HG03064 (cell line): ENCODE results near the gene ULK4.
"Not testable (repeated sequence)": the region's sequence is repeated elsewhere in the genome, so short reads cannot be mapped to it uniquely, and the experiment has no call there.

Source experiments
- ATAC-seq: cut with Tn5 transposase; IDR thresholded peaks from one replicate; pipeline ENCODE4 v1.9.1; 2021; ENCODE audit warnings: low read depth; ENCODE audit not compliant: unreplicated experiment

ULK4 gene

GRCh38 chr3:41792806-41793205 is 169.1 kb downstream of the ULK4 start:
- ATAC-seq, result no peak

- ATAC-seq, result no peak
Measured at GRCh38 chr3:41769106-41769505, 192.8 kb downstream of the ULK4 start.

- no peak for ATAC-seq
Measured at GRCh38 chr3:41768363-41768762, 193.5 kb downstream of the ULK4 start.

GRCh38 chr3:41762867-41763266 is 199.0 kb downstream of the ULK4 start:
- ATAC-seq, result not testable (repeated sequence)

GRCh38 chr3:41753651-41754050 is 208.3 kb downstream of the ULK4 start:
- ATAC-seq, result no peak

GRCh38 chr3:41751597-41751996 is 210.3 kb downstream of the ULK4 start:
- ATAC-seq, result no peak

GRCh38 chr3:41749988-41750387 is 211.9 kb downstream of the ULK4 start:
- ATAC-seq, result no peak

GRCh38 chr3:41746215-41746614 is 215.7 kb downstream of the ULK4 start:
- no peak for ATAC-seq

- no peak for ATAC-seq
Measured at GRCh38 chr3:41742121-41742520, 219.8 kb downstream of the ULK4 start.

- no peak for ATAC-seq
Measured at GRCh38 chr3:41740374-41740886, 221.5 kb downstream of the ULK4 start.

- no peak for ATAC-seq
Measured at GRCh38 chr3:41726891-41727290, 235.0 kb downstream of the ULK4 start.

GRCh38 chr3:41717641-41718040 is 244.3 kb downstream of the ULK4 start:
- no peak for ATAC-seq

- ATAC-seq, result no peak
Measured at GRCh38 chr3:41716471-41716870, 245.4 kb downstream of the ULK4 start.

GRCh38 chr3:41715376-41715775 is 246.5 kb downstream of the ULK4 start:
- no peak for ATAC-seq

GRCh38 chr3:41711651-41712050 is 250.3 kb downstream of the ULK4 start:
- ATAC-seq, result no peak

- no peak for ATAC-seq
Measured at GRCh38 chr3:41710646-41711388, 251.1 kb downstream of the ULK4 start.

- ATAC-seq, result not testable (repeated sequence)
Measured at GRCh38 chr3:41709213-41709612, 252.7 kb downstream of the ULK4 start.

- no peak for ATAC-seq
Measured at GRCh38 chr3:41708176-41708575, 253.7 kb downstream of the ULK4 start.

- no peak for ATAC-seq
Measured at GRCh38 chr3:41705893-41706292, 256.0 kb downstream of the ULK4 start.

GRCh38 chr3:41701191-41701698 is 260.7 kb downstream of the ULK4 start:
- no peak for ATAC-seq

GRCh38 chr3:41700155-41700554 is 261.7 kb downstream of the ULK4 start:
- ATAC-seq, result no peak

GRCh38 chr3:41698898-41699297 is 263.0 kb downstream of the ULK4 start:
- no peak for ATAC-seq
